ENCODE results near the gene ACP6.

DNA sequence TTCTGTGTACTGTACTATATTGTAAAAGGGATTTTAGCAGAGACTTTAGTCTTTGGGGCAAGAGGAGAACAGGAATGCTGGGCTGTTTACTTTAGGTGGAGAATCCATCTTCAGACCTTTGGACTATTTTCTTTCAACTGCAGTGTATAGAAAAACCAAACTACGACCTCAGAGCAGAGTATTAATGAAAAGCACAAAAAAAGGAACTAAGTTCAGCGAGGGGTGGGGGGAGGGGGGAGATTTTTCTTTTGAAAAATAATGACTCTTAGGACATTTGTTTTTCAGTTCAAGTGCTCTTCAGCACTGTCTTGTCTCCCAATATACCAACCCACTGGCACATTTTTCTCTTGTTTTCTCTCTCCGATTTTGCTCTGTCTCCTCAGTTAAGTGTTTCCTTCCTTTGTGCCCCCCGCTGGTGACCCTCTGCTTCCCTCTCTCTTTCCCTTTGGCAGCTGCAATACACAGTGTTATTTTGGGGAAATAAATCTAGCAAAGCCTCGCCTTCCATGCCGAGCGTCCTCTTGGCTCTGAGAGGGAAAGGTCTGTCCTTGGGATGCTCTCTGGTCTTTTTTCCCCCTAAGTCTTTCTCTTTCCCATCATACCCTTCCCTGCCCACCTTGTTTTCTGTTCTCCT is 44.8 kb downstream of the ACP6 start:
- TF ChIP-seq CBX2 (IDR thresholded peaks at IDR 0.05; ENCODE audit: borderline replicate concordance, low read depth) (no peak), RAD21 (conservative IDR thresholded peaks at IDR 0.05 in 1 of 2, IDR thresholded peaks at IDR 0.05 in 1 of 2) (no peak), EP300 (IDR thresholded peaks at IDR 0.05) (no peak), SMC3 (IDR thresholded peaks at IDR 0.05) (no peak), RFX5 (IDR thresholded peaks at IDR 0.05) (no peak), POLR2A (IDR thresholded peaks at IDR 0.05; ENCODE audit: low read length) (no peak), RNF2 (IDR thresholded peaks at IDR 0.05; ENCODE audit: borderline replicate concordance, low read depth) (no peak), CHD4 (IDR thresholded peaks at IDR 0.05; ENCODE audit: borderline replicate concordance) (no peak)
- TF ChIP-seq, protein P1, sequence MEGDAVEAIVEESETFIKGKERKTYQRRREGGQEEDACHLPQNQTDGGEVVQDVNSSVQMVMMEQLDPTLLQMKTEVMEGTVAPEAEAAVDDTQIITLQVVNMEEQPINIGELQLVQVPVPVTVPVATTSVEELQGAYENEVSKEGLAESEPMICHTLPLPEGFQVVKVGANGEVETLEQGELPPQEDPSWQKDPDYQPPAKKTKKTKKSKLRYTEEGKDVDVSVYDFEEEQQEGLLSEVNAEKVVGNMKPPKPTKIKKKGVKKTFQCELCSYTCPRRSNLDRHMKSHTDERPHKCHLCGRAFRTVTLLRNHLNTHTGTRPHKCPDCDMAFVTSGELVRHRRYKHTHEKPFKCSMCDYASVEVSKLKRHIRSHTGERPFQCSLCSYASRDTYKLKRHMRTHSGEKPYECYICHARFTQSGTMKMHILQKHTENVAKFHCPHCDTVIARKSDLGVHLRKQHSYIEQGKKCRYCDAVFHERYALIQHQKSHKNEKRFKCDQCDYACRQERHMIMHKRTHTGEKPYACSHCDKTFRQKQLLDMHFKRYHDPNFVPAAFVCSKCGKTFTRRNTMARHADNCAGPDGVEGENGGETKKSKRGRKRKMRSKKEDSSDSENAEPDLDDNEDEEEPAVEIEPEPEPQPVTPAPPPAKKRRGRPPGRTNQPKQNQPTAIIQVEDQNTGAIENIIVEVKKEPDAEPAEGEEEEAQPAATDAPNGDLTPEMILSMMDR (IDR thresholded peaks at IDR 0.05) = no peak
- TF ChIP-seq, protein P2, sequence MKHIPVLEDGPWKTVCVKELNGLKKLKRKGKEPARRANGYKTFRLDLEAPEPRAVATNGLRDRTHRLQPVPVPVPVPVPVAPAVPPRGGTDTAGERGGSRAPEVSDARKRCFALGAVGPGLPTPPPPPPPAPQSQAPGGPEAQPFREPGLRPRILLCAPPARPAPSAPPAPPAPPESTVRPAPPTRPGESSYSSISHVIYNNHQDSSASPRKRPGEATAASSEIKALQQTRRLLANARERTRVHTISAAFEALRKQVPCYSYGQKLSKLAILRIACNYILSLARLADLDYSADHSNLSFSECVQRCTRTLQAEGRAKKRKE (CRISPR knock-in tag; IDR thresholded peaks at IDR 0.05; ENCODE audit: low read depth) = no peak
- TF ChIP-seq, protein P3, sequence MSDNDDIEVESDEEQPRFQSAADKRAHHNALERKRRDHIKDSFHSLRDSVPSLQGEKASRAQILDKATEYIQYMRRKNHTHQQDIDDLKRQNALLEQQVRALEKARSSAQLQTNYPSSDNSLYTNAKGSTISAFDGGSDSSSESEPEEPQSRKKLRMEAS (IDR thresholded peaks at IDR 0.05) = no peak
